GM13977 (cell line): ENCODE data around the gene PAK2.
A peak's percentile ranks its signal among the peaks of the same experiment; 100 is the strongest.

Source experiments
- DNase-seq: peaks from one replicate; pipeline ENCODE4 v3.0.0; 2012; ENCODE audit warnings: low spot score
- in situ Hi-C: fragments of 300-500 bp; cut with MboI; formaldehyde crosslinking; loops from one replicate; pipeline ENCODE4 v1.12.0; 2022; ENCODE audit warnings: low sequenced_read_pairs, low pct_unique_long_range_greater_than_20kb, mixed read lengths, inconsistent platforms; ENCODE audit not compliant: unreplicated experiment
- TF ChIP-seq, protein P1 (sequence below): IDR thresholded peaks from 2 replicates; pipeline ENCODE4 v1.5.1; 2012; ENCODE audit warnings: mild to moderate bottlenecking, control low read depth; ENCODE audit not compliant: insufficient read depth; ENCODE audit errors: extremely low read depth, missing control alignments

Gene PAK2

GRCh38 chr3:196772102-196772501 lies 32.4 kb downstream of the PAK2 start:
- in situ Hi-C loops, result no loop called here
- DNase-seq, result peak; percentile 40
- TF ChIP-seq, protein P1, sequence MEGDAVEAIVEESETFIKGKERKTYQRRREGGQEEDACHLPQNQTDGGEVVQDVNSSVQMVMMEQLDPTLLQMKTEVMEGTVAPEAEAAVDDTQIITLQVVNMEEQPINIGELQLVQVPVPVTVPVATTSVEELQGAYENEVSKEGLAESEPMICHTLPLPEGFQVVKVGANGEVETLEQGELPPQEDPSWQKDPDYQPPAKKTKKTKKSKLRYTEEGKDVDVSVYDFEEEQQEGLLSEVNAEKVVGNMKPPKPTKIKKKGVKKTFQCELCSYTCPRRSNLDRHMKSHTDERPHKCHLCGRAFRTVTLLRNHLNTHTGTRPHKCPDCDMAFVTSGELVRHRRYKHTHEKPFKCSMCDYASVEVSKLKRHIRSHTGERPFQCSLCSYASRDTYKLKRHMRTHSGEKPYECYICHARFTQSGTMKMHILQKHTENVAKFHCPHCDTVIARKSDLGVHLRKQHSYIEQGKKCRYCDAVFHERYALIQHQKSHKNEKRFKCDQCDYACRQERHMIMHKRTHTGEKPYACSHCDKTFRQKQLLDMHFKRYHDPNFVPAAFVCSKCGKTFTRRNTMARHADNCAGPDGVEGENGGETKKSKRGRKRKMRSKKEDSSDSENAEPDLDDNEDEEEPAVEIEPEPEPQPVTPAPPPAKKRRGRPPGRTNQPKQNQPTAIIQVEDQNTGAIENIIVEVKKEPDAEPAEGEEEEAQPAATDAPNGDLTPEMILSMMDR, result no peak

DNA sequence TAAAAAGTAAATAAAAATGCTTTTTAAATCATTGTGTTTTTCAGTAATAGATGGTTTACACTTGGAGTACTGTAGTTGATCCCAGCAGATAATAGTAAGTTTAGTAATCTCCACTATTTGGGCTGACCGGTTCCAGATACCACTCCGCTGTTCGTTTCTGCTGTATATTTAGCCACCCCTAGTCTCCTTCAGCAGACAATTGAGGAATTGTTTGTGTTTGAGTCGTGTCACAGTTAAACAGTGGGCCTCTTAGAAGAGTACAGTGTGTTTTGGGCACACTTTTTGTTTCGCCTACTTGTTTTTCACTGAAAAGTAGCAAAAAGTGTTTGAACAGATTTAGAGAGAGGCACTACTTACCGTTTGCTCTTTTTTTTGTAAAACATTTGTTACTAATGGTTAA lies 33.2 kb downstream of the PAK2 start:
- TF ChIP-seq, protein P1, result no peak
- DNase-seq, result no peak
- in situ Hi-C loops, result no loop called here

- DNase-seq, result no peak
- in situ Hi-C loops, result no loop called here
Measured at GRCh38 chr3:196774191-196774820, 34.6 kb downstream of the PAK2 start.

GRCh38 chr3:196774848-196775422 lies 35.3 kb downstream of the PAK2 start:
- in situ Hi-C loops, result no loop called here
- TF ChIP-seq, protein P1, result no peak
- no peak for DNase-seq

More at GRCh38 chr3:196774191-196774820, 34.6 kb downstream of the PAK2 start:
- TF ChIP-seq, protein P1, result no peak

- TF ChIP-seq, protein P1, result no peak
- in situ Hi-C loops, result no loop called here
- DNase-seq, result no peak
Measured at GRCh38 chr3:196775938-196776337, 36.3 kb downstream of the PAK2 start.

- TF ChIP-seq, protein P1, result no peak
- in situ Hi-C loops, result no loop called here
- no peak for DNase-seq
Measured at GRCh38 chr3:196777836-196778235, 38.2 kb downstream of the PAK2 start.
